Gastrocnemius medialis (tissue), 4 donors: ENCODE results near the gene EPRS1. TPM values are rescaled to one million over a fixed set of nuclear protein-coding genes. Genes with fewer than 3 reads are reported as not detected.

Source experiments
- ATAC-seq, 2 donors: fragments of 150-250 bp; one replicate each; pipeline ENCODE4 v1.9.1; 2016
- DNase-seq, 2 donors: peaks; one replicate each; pipeline ENCODE4 v3.0.0-alpha.2; 2019
- H3K27ac ChIP-seq, 4 donors: fragments of 200-600 bp; sonication (generic); 1 replicate in 1 of 4; 2 replicates in 3 of 4; pipeline ENCODE4 v1.5.1; 2016 to 2018; ENCODE audit warnings: mild to moderate bottlenecking in 2 of 4, moderate library complexity in 1 of 4
- H3K27me3 ChIP-seq, 3 donors: fragments of 200-600 bp; sonication (generic) in 2 of 3; 1 replicate in 1 of 3; 2 replicates in 2 of 3; pipeline versions ENCODE4 v1.5.1 to v1.6.0; 2016 to 2019; ENCODE audit warnings: mild to moderate bottlenecking in 1 of 3, moderate library complexity in 1 of 3
- H3K36me3 ChIP-seq, 2 donors: fragments of 200-600 bp; sonication (generic) in 1 of 2; one replicate each; pipeline ENCODE4 v1.5.1; 2017 to 2018
- H3K4me1 ChIP-seq, 2 donors: fragments of 200-600 bp; sonication (generic) in 1 of 2; one replicate each; pipeline ENCODE4 v1.5.1; 2016 to 2017; ENCODE audit warnings: mild to moderate bottlenecking in 2 of 2
- H3K4me3 ChIP-seq, 4 donors: fragments of 200-600 bp; sonication (generic) in 3 of 4; 1 replicate in 1 of 4; 2 replicates in 3 of 4; pipeline ENCODE4 v1.5.1; 2016 to 2019; ENCODE audit warnings: mild to moderate bottlenecking in 2 of 4
- H3K9me3 ChIP-seq, 3 donors: fragments of 200-600 bp; sonication (generic) in 2 of 3; 1 replicate in 1 of 3; 2 replicates in 2 of 3; pipeline ENCODE4 v1.5.1; 2016 to 2019
- CTCF ChIP-seq, 5 experiments: fragments of 450-650 bp in 3 of 5; fragments of 200-600 bp in 2 of 5; sonication (generic) in 2 of 5; IDR thresholded peaks in 4 of 5; conservative IDR thresholded peaks in 1 of 5; 1 replicate in 4 of 5; 2 replicates in 1 of 5; pipeline ENCODE4 v1.5.1; 2016 to 2019; ENCODE audit warnings: antibody characterized with exemption in 5 of 5, mild to moderate bottlenecking in 3 of 5, moderate library complexity in 3 of 5
- POLR2A ChIP-seq, 2 donors: fragments of 450-650 bp; IDR thresholded peaks; one replicate each; pipeline ENCODE4 v1.6.1; 2017; ENCODE audit warnings: antibody characterized with exemption in 2 of 2, mild to moderate bottlenecking in 2 of 2, moderate library complexity in 2 of 2
- in situ Hi-C, 4 donors: fragments of 200-750 bp; cut with MboI; loops; one replicate each; pipeline versions ENCODE4 v1.15.0 to v1.8.0; 2017; ENCODE audit warnings: low sequenced_read_pairs in 4 of 4
- intact Hi-C: fragments of 100-400 bp; cut with DNase I; formaldehyde crosslinking; loops from one replicate; pipeline ENCODE4 v1.15.1; 2023; ENCODE audit warnings: low total_unique reads
- total RNA-seq, 4 donors: library from RNA; depleted of rRNA; stranded (reverse); fragments of >200 nt; gene quantifications; one replicate each; pipeline versions ENCODE4 v1.1.0 to v1.2.3, GENCODE V29; 2016

EPRS1 gene
- total RNA-seq, 4 donors from 2014 or later = 47.4 to 89.6 (median 73.9) TPM

- H3K27me3 ChIP-seq = no peaks in the 10 kb centered on the region
- H3K4me3 ChIP-seq = no peak overlapping the region
- H3K36me3 ChIP-seq = peaks cover 0 to 62% of the 10 kb centered on the region in 2 donors
- intact Hi-C loops = no loop called here
- in situ Hi-C loops = no loop called here
- H3K9me3 ChIP-seq = no peaks in the 10 kb centered on the region
- ATAC-seq = no peak
- H3K27ac ChIP-seq = no peak overlapping the region
- DNase-seq = no peak
- TF ChIP-seq POLR2A (IDR thresholded peaks at IDR 0.05) (no peak), CTCF (IDR thresholded peaks at IDR 0.05 in 4 of 5, conservative IDR thresholded peaks at IDR 0.05 in 1 of 5) (no peak)
- H3K4me1 ChIP-seq = no peaks in the 10 kb centered on the region
Observed at GRCh38 chr1:220028346-220028895, 17.9 kb downstream of the EPRS1 start.

DNA sequence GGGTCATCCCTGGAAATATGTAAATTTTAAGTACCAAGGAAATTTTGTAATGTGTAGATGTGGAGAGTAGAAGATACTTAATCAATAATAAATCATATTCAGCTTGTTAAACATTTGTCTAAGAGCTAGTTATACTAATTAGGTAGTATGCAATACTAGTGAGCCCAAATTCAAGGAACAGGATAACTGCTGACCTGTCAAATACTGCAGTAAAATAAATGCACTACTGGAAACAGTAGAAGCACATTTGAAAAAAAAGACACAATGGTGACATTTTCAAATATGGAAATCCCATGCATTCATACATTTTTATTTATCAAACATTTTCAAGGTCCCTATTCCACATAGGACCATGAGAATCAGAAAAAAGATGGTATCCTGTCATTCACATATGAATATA, 27.2 kb downstream of the EPRS1 start:
- Histone ChIP-seq H3K36me3 (peaks cover 0 to 73% of the 10 kb centered on the region in 2 donors), H3K4me3 (no peak overlapping the region), H3K27ac (no peak overlapping the region), H3K9me3 (no peaks in the 10 kb centered on the region), H3K27me3 (no peaks in the 10 kb centered on the region), H3K4me1 (no peaks in the 10 kb centered on the region)
- intact Hi-C loops = no loop called here
- ATAC-seq (no peak), DNase-seq (no peak)
- no peak for TF ChIP-seq CTCF (IDR thresholded peaks at IDR 0.05 in 4 of 5, conservative IDR thresholded peaks at IDR 0.05 in 1 of 5)
- TF ChIP-seq POLR2A (IDR thresholded peaks at IDR 0.05) = no peak
- in situ Hi-C loops = no loop called here

DNA sequence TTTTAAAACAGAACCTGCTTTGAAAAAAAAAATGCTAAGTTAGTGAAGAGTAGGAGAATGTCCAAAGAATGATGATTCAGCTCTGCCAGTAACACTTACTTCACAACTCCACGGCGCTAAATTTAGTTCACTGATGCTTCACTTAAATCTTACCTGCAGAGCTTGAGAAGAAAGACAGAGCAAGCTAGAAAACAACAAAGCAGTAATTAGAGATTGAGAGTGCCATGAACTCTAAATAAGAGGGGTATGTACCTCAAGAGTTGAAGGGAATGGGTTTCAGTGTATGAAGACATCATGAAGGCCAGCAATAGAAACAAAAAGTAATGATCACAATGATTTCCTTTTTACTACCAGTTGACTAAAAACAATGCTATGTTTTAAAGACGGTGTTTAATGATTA, 32.8 kb downstream of the EPRS1 start:
- DNase-seq = no peak
- Histone ChIP-seq H3K36me3 (peaks cover 2 to 71% of the 10 kb centered on the region in 2 donors), H3K27me3 (no peaks in the 10 kb centered on the region), H3K4me3 (no peak overlapping the region), H3K27ac (no peak overlapping the region), H3K9me3 (no peaks in the 10 kb centered on the region), H3K4me1 (no peaks in the 10 kb centered on the region)
- in situ Hi-C loops (no loop called here), intact Hi-C loops (no loop called here)
- ATAC-seq = no peak
- TF ChIP-seq POLR2A (IDR thresholded peaks at IDR 0.05) (no peak), CTCF (IDR thresholded peaks at IDR 0.05 in 4 of 5, conservative IDR thresholded peaks at IDR 0.05 in 1 of 5) (no peak)

DNA sequence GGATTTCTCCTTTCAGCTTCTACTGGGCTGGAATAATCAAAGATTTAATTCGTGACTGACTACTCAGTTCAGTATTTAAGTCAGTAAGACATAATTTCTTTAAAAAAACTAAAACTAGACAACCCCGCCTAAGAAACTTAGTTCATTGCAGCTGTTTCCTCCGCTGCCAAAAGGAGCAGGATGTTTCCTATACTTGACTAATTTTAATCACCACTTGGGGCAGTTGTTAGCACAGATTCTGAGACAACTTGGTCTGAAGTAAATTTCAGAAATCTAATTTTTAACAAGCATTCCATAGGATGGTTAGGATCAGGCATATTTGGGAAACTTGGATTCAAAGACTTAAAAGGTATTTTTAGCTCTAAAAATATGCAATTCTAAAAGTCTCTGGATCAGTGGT, 34.0 kb downstream of the EPRS1 start:
- H3K36me3 ChIP-seq = peaks cover 2 to 71% of the 10 kb centered on the region in 2 donors

More for the DNA sequence above, 34.0 kb downstream of the EPRS1 start:
- Histone ChIP-seq H3K4me3 (no peak overlapping the region), H3K9me3 (no peaks in the 10 kb centered on the region), H3K27me3 (no peaks in the 10 kb centered on the region), H3K27ac (no peak overlapping the region), H3K4me1 (no peaks in the 10 kb centered on the region)
- TF ChIP-seq CTCF (IDR thresholded peaks at IDR 0.05 in 4 of 5, conservative IDR thresholded peaks at IDR 0.05 in 1 of 5) (no peak), POLR2A (IDR thresholded peaks at IDR 0.05) (no peak)
- in situ Hi-C loops (no loop called here), intact Hi-C loops (no loop called here)
- ATAC-seq (no peak), DNase-seq (no peak)
